ENCODE results near the gene TREM1. TPM values are rescaled to one million over a fixed set of nuclear protein-coding genes. Genes with fewer than 3 reads are reported as not detected.

Gene TREM1
- total and polyA plus RNA-seq, 3 donors from 2014 or later, result 0.16 to 1.4 (median 0.93) TPM

DNA sequence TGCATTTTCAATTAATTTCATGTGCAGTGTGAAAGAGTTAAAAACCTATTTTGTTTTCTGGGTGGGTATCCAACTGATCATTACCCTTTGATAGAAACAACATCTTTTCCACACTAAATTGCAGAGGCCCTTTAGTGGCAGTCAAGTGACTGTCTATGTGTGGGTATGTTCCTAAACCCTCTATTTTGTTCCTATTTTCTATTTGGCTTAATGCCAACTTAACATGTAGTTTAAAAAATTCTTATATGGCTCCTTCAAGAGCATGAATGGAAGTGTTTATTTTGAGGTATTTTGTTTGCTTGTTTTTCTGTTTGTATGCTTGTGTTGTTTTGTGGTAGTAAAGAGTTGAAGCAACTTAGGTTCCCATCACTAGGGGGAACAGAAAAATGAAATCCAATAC, 19.9 kb downstream of the TREM1 start:
- H3K27me3 ChIP-seq, result no peaks in the 10 kb centered on the region
- no peak overlapping the region for H3K4me3 ChIP-seq
- DNase-seq, result no peak
- H3K27ac ChIP-seq, result no peak overlapping the region
- TF ChIP-seq, protein P1, sequence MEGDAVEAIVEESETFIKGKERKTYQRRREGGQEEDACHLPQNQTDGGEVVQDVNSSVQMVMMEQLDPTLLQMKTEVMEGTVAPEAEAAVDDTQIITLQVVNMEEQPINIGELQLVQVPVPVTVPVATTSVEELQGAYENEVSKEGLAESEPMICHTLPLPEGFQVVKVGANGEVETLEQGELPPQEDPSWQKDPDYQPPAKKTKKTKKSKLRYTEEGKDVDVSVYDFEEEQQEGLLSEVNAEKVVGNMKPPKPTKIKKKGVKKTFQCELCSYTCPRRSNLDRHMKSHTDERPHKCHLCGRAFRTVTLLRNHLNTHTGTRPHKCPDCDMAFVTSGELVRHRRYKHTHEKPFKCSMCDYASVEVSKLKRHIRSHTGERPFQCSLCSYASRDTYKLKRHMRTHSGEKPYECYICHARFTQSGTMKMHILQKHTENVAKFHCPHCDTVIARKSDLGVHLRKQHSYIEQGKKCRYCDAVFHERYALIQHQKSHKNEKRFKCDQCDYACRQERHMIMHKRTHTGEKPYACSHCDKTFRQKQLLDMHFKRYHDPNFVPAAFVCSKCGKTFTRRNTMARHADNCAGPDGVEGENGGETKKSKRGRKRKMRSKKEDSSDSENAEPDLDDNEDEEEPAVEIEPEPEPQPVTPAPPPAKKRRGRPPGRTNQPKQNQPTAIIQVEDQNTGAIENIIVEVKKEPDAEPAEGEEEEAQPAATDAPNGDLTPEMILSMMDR (IDR thresholded peaks at IDR 0.05), result no peak
- TF ChIP-seq POLR2A (IDR thresholded peaks at IDR 0.05), result no peak
- intact Hi-C loops (cut with DNase I; ENCODE audit: low total_unique reads), result no loop called here
- H3K9me3 ChIP-seq, result no peaks in the 10 kb centered on the region
- H3K4me1 ChIP-seq, result no peaks in the 10 kb centered on the region
- H3K36me3 ChIP-seq (ENCODE audit: low read depth, missing control alignments), result no peaks in the 10 kb centered on the region

DNA sequence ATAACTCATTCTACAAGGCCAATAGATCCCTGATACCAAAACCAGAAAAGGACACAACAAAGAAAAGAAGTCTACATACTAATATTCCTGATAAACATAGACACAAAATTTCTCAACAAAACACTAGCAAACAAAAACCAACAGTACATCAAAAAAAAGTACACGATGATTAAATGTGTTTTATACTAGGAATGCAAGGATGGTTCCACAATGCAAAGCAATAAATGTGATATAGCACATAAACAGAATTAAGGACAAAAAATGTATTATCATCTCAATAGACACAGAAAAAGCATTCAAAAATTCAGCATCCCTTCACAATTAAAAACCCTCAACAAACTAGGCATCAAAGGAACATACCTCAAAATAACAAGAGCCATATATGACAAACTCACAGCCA, 23.2 kb downstream of the TREM1 start:
- Histone ChIP-seq H3K4me3 (no peak overlapping the region), H3K27ac (no peak overlapping the region), H3K9me3 (no peaks in the 10 kb centered on the region), H3K4me1 (no peaks in the 10 kb centered on the region), H3K36me3 (ENCODE audit: low read depth, missing control alignments) (no peaks in the 10 kb centered on the region), H3K27me3 (no peaks in the 10 kb centered on the region)
- TF ChIP-seq POLR2A (IDR thresholded peaks at IDR 0.05), result no peak
- TF ChIP-seq, protein P1 (IDR thresholded peaks at IDR 0.05), result no peak
- 93 to 98% methylated on average over 1 of the region's 1 CpG for WGBS, 2 donors
- DNase-seq, result no peak
- intact Hi-C loops (cut with DNase I; ENCODE audit: low total_unique reads), result no loop called here

DNA sequence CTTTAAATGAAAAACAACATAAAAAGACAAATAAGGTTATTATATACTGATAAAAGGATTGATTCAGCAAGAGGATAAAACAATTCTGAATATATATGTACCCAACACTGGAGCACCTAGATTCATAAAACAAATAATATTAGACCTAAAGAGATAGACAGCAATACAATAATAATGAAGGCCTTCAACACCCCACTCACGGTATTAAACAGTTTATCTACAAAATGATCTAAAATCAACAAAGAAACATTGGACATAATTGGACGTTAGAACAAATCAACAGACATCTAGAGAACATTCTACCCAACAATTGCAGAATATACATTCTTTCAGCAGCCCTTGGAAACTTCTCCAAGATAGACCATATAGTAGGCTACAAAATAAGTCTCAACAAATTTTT, 24.1 kb downstream of the TREM1 start:
- H3K9me3 ChIP-seq, result no peaks in the 10 kb centered on the region
- H3K4me1 ChIP-seq, result no peaks in the 10 kb centered on the region
- H3K36me3 ChIP-seq (ENCODE audit: low read depth, missing control alignments), result no peaks in the 10 kb centered on the region
- no peak for DNase-seq
- H3K4me3 ChIP-seq, result no peak overlapping the region
- H3K27ac ChIP-seq, result no peak overlapping the region
- 72 to 81% methylated on average over 2 of the region's 2 CpGs for WGBS, 2 donors
- no peaks in the 10 kb centered on the region for H3K27me3 ChIP-seq
- TF ChIP-seq POLR2A (IDR thresholded peaks at IDR 0.05), result no peak
- TF ChIP-seq, protein P1 (IDR thresholded peaks at IDR 0.05), result no peak
- intact Hi-C loops (cut with DNase I; ENCODE audit: low total_unique reads), result no loop called here

DNA sequence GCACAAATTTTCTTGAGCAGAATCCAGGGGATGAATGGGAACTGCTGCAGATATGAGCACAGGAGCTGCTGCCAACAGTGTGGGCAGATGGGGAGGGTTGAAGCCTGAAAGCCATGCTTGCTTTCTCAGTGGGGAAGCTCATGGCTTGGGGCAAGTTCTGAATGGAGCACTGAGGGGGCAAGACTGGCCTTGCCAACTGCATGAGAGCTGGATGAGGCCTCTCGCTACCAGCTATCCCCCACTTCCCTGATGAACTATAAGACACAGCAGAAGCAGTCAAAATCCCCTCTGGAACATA, 28.3 kb downstream of the TREM1 start:
- H3K27ac ChIP-seq, result no peak overlapping the region
- DNase-seq, result no peak
- H3K36me3 ChIP-seq (ENCODE audit: low read depth, missing control alignments), result no peaks in the 10 kb centered on the region
- WGBS, 2 donors, result 75 to 100% methylated on average over 1 of the region's 1 CpG
- no peaks in the 10 kb centered on the region for H3K4me1 ChIP-seq
- no peak overlapping the region for H3K4me3 ChIP-seq
- TF ChIP-seq, protein P1 (IDR thresholded peaks at IDR 0.05), result no peak
- no peak for TF ChIP-seq POLR2A (IDR thresholded peaks at IDR 0.05)
- intact Hi-C loops (cut with DNase I; ENCODE audit: low total_unique reads), result no loop called here
- H3K27me3 ChIP-seq, result no peaks in the 10 kb centered on the region
- no peaks in the 10 kb centered on the region for H3K9me3 ChIP-seq

DNA sequence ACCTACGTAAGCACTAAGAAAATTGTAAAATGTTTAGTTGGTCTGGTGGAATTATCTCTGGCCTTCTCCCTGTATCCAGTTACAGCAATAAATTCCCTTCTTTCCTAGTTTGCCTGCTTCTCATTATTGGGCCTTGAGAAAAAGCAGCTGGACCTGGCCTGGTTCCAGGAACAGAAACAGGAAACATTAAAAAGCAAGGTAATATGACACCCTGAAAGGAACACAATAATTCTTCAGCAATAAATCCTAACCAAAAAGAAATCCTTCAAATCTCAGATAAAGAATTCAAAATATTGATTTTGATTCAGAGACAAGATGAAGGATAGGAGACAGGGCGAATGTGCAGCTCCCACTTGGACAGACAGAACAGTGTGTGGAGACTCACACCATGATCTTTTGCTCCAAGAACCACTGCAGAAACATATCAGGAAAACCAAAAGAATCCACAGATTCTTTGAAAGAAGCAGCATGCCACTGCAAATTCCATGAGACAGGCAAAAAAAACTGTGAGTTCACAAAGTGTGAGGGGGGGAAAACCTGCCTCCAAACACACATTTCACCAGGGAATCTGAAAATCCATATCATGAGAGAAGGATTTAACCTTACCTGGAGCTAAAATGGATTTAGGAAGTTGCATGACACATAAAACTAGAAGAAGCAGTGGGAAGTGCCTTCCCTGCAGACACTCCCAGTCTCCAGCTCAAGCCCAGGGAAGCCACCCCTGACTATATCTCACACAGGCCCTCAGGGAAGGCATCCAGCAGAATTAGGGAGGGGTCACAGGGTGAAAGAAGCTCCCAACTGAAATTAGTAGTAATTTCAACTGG, 28.9 kb downstream of the TREM1 start:
- H3K4me3 ChIP-seq, result no peak overlapping the region
- no peaks in the 10 kb centered on the region for H3K27me3 ChIP-seq
- 41 to 47% methylated on average over 2 of the region's 2 CpGs for WGBS, 2 donors
- no peak overlapping the region for H3K27ac ChIP-seq
- intact Hi-C loops (cut with DNase I; ENCODE audit: low total_unique reads), result no loop called here
- no peak for DNase-seq
- H3K4me1 ChIP-seq, result no peaks in the 10 kb centered on the region
- TF ChIP-seq, protein P1 (IDR thresholded peaks at IDR 0.05), result no peak
- TF ChIP-seq POLR2A (IDR thresholded peaks at IDR 0.05), result no peak
- H3K9me3 ChIP-seq, result no peaks in the 10 kb centered on the region
- no peaks in the 10 kb centered on the region for H3K36me3 ChIP-seq (ENCODE audit: low read depth, missing control alignments)

Data from testis (tissue), 3 donors.